Measurements from ENCODE around the gene AGTRAP. TPM values are rescaled to one million over a fixed set of nuclear protein-coding genes. Genes with fewer than 3 reads are reported as not detected.
A peak's percentile ranks its signal among the peaks of the same experiment; 100 is the strongest.

Gene AGTRAP
- total RNA-seq, 1 experiment from 2014 or later = 23.6 TPM

DNA sequence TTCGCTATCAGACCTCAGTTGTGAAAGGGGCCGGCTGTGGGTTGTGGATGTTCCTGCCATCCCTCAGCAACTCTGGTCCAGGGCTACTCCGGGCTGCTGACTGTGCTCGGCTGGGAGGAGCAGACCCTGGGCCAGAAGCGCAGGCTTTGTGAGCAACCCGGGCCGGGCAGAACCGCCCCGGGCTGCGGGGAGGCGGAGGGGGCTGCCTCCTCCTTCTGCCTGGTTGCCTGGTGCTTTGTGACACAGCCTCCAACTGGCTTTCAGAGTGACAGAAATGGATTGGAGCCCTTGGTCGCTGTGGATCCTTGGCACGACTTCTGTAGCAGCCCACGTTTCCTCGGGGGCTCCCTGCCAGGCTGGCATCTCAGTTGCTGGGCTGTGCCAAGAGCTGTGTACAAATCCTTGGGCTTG, 34.4 kb upstream of the AGTRAP start:
- Histone ChIP-seq H3K27me3 (replicated peaks; ENCODE audit: insufficient read depth, low read depth, low read length, poor library complexity) (no peaks in the 10 kb centered on the region), H3K4me1 (ENCODE audit: insufficient read depth, low read length, poor library complexity, severe bottlenecking) (peaks cover 53% of the 10 kb centered on the region), H3K4me3 (ENCODE audit: low read depth, low read length, poor library complexity, severe bottlenecking) (peak overlapping the region; percentile 37), H3K36me3 (ENCODE audit: insufficient read depth, low read length, poor library complexity, severe bottlenecking) (no peaks in the 10 kb centered on the region), H3K9me3 (ENCODE audit: low read depth, low read length, poor library complexity, severe bottlenecking) (no peaks in the 10 kb centered on the region), H3K27ac (ENCODE audit: low read depth, low read length, poor library complexity, severe bottlenecking) (peak overlapping the region; percentile 6)
- BruUV-seq (replicated peaks) = no TSS peak
- peak; percentile 65 for DNase-seq (ENCODE audit: low spot score)
- CTCF ChIA-PET = no interaction called here
- intact Hi-C loops (cut with micrococcal nuclease; ENCODE audit: unreplicated experiment) = no loop called here
- TF ChIP-seq EZH2 (IDR thresholded peaks at IDR 0.05; ENCODE audit: borderline replicate concordance, low read depth, low read length, poor library complexity, severe bottlenecking) = no peak
- TF ChIP-seq, protein P1, sequence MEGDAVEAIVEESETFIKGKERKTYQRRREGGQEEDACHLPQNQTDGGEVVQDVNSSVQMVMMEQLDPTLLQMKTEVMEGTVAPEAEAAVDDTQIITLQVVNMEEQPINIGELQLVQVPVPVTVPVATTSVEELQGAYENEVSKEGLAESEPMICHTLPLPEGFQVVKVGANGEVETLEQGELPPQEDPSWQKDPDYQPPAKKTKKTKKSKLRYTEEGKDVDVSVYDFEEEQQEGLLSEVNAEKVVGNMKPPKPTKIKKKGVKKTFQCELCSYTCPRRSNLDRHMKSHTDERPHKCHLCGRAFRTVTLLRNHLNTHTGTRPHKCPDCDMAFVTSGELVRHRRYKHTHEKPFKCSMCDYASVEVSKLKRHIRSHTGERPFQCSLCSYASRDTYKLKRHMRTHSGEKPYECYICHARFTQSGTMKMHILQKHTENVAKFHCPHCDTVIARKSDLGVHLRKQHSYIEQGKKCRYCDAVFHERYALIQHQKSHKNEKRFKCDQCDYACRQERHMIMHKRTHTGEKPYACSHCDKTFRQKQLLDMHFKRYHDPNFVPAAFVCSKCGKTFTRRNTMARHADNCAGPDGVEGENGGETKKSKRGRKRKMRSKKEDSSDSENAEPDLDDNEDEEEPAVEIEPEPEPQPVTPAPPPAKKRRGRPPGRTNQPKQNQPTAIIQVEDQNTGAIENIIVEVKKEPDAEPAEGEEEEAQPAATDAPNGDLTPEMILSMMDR (conservative IDR thresholded peaks at IDR 0.05; ENCODE audit: low read depth, low read length) = no peak
- POLR2A ChIA-PET (ENCODE audit: low non-redundant PET) = no interaction called here

DNA sequence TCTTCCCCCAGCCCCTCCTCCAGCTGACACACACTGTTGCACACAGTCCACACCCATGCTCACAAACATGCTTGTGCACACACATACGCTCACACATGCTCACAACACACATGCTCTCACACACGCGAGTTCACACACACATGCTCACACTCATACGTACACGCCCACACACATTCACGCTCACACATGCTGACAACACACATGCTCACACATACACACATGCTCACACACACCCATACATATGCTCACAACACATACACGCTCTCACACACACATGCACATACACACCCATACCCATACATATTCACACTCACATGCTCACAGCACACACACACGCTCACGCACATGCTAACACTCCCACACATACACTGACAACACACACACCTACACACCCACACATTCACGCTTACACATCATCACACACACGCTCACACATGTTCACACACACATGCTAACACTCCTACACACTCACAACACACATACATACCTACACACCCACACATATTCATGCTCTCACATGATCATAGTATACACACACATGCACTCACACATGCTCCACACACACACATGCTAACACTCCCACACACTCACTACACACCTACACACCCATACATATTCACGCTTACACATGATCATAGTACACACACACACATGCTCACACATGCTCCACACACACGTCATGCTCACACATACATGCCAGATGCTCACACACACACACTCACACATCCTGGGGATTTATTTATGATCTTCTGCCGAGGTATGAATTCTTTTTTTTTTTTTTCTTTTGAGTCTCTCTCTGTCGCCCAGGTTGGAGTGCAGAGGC, 33.7 kb upstream of the AGTRAP start:
- peaks cover 55% of the 10 kb centered on the region for H3K4me1 ChIP-seq (ENCODE audit: insufficient read depth, low read length, poor library complexity, severe bottlenecking)
- ChIA-PET CTCF (no interaction called here), POLR2A (ENCODE audit: low non-redundant PET) (no interaction called here)
- no peaks in the 10 kb centered on the region for H3K27me3 ChIP-seq (replicated peaks; ENCODE audit: insufficient read depth, low read depth, low read length, poor library complexity)
- H3K27ac ChIP-seq (ENCODE audit: low read depth, low read length, poor library complexity, severe bottlenecking) = no peak overlapping the region
- TF ChIP-seq, protein P1 (conservative IDR thresholded peaks at IDR 0.05; ENCODE audit: low read depth, low read length) = no peak
- no peak for TF ChIP-seq EZH2 (IDR thresholded peaks at IDR 0.05; ENCODE audit: borderline replicate concordance, low read depth, low read length, poor library complexity, severe bottlenecking)
- H3K9me3 ChIP-seq (ENCODE audit: low read depth, low read length, poor library complexity, severe bottlenecking) = no peaks in the 10 kb centered on the region
- intact Hi-C loops (cut with micrococcal nuclease; ENCODE audit: unreplicated experiment) = no loop called here
- no peak for DNase-seq (ENCODE audit: low spot score)
- no peaks in the 10 kb centered on the region for H3K36me3 ChIP-seq (ENCODE audit: insufficient read depth, low read length, poor library complexity, severe bottlenecking)
- BruUV-seq (replicated peaks) = no TSS peak
- no peak overlapping the region for H3K4me3 ChIP-seq (ENCODE audit: low read depth, low read length, poor library complexity, severe bottlenecking)

DNA sequence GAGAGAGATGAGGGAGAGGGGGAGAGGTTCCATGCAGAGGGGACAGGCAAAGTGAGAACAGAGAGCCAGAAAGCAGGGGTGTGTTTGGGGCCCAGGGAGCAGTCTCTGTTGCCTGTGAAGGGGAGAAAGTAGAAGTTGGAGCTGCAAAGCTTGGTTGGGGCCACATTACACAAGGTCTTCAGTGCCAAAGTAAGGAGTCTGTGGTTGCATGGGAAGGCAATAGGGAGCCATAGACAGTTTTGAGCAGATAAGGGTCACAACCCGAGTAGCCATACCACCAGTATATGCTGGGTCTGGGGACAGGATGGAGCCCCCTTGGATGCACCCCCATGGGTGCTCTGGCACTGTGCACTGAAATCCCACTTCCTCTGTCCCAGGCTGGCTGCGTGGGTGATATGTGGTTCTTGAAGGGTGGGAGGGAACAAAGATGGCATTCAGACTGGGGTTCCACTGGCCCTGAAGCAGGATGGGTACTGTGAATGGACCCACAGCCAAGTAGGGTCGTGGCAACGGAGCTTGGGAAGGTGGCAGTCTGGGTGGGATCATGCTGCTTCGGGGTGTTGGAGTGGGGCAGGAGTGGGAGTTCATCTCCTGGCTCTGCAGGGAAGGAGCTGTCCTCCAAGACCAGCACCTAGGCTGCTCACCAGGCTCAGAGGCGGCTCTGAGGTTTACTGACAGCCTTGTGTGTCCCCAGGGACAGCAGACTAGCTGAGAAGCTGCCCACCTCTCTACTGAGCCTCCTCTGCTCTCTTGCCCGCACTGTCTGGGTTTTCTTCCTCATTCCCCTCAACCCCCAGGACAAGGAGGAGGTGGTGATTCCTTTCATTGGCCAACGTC, 32.4 kb upstream of the AGTRAP start:
- no peak overlapping the region for H3K4me3 ChIP-seq (ENCODE audit: low read depth, low read length, poor library complexity, severe bottlenecking)
- TF ChIP-seq, protein P1 (conservative IDR thresholded peaks at IDR 0.05; ENCODE audit: low read depth, low read length) = no peak
- no peak for TF ChIP-seq EZH2 (IDR thresholded peaks at IDR 0.05; ENCODE audit: borderline replicate concordance, low read depth, low read length, poor library complexity, severe bottlenecking)
- intact Hi-C loops (cut with micrococcal nuclease; ENCODE audit: unreplicated experiment) = no loop called here
- no peaks in the 10 kb centered on the region for H3K9me3 ChIP-seq (ENCODE audit: low read depth, low read length, poor library complexity, severe bottlenecking)
- no peak overlapping the region for H3K27ac ChIP-seq (ENCODE audit: low read depth, low read length, poor library complexity, severe bottlenecking)
- DNase-seq (ENCODE audit: low spot score) = no peak
- POLR2A ChIA-PET (ENCODE audit: low non-redundant PET) = no interaction called here
- H3K36me3 ChIP-seq (ENCODE audit: insufficient read depth, low read length, poor library complexity, severe bottlenecking) = no peaks in the 10 kb centered on the region
- no peaks in the 10 kb centered on the region for H3K27me3 ChIP-seq (replicated peaks; ENCODE audit: insufficient read depth, low read depth, low read length, poor library complexity)
- no TSS peak for BruUV-seq (replicated peaks)
- H3K4me1 ChIP-seq (ENCODE audit: insufficient read depth, low read length, poor library complexity, severe bottlenecking) = peaks cover 60% of the 10 kb centered on the region
- CTCF ChIA-PET = no interaction called here
